AG04450 (cell line): ENCODE results near the gene NAB1. TPM values are rescaled to one million over a fixed set of nuclear protein-coding genes. Genes with fewer than 3 reads are reported as not detected.

Source experiments
- CTCF ChIA-PET: fragments of 300-600, 350-600 bp; formaldehyde crosslinking; extraction: SDS; loops from one replicate; lab custom pipeline; 2022; ENCODE audit warnings: antibody characterized with exemption, inconsistent platforms; lab: Charles Lee
- POLR2A ChIA-PET: fragments of 350-600 bp; formaldehyde crosslinking; extraction: SDS; loops from one replicate; lab custom pipeline; 2021; ENCODE audit warnings: antibody characterized with exemption, inconsistent platforms; lab: Yijun Ruan, JAX
- DNase-seq: peaks from one replicate; pipeline ENCODE4 v3.0.0-alpha.2; 2011; ENCODE audit warnings: low read depth, low spot score
- H3K27ac ChIP-seq: one replicate; pipeline ENCODE4 v1.5.1; 2012; ENCODE audit warnings: low read depth, low read length, control low read depth
- H3K27me3 ChIP-seq: one replicate; pipeline ENCODE4 v1.6.0; 2012; ENCODE audit warnings: low read length; ENCODE audit not compliant: control insufficient read depth, insufficient read depth
- H3K4me3 ChIP-seq: 2 replicates; pipeline ENCODE4 v1.5.1; 2011; ENCODE audit warnings: mild to moderate bottlenecking, low read depth, low read length, control low read depth
- H3K9me3 ChIP-seq: 2 replicates; pipeline ENCODE4 v1.5.1; 2012; ENCODE audit warnings: low read length; ENCODE audit not compliant: control insufficient read depth, insufficient read depth
- CTCF ChIP-seq: IDR thresholded peaks from 2 replicates; pipeline ENCODE4 v1.5.1; 2011; ENCODE audit warnings: low read depth, low read length, control low read depth, inconsistent platforms
- polyA plus RNA-seq: library from polyadenylated mRNA; depleted of rRNA; stranded (reverse); fragments of >200 nt; gene quantifications from 2 replicates; pipeline ENCODE4 v1.2.3, GENCODE V29; 2011

NAB1 gene
- polyA plus RNA-seq, 1 experiment: 30.7 TPM

- POLR2A ChIA-PET: no interaction called here
- Histone ChIP-seq H3K4me3 (no peak overlapping the region), H3K27ac (no peak overlapping the region), H3K9me3 (no peaks in the 10 kb centered on the region), H3K27me3 (no peaks in the 10 kb centered on the region)
- no peak for TF ChIP-seq CTCF
- DNase-seq: no peak
- CTCF ChIA-PET: interaction anchor here (1.2 to 1.4 kb wide), 2 partner anchors 9 to 591 kb away, joined by 3 read pairs; no protein-coding TSS in a partner anchor
Measured at GRCh38 chr2:190679391-190679790, 30.5 kb downstream of the NAB1 start.

- ChIA-PET POLR2A (no interaction called here), CTCF (interaction anchor here (0.6 to 1.4 kb wide), 2 partner anchors 18 to 591 kb away, joined by 3 read pairs; no protein-coding TSS in a partner anchor)
- TF ChIP-seq CTCF: 0 out of 2 replicates have a peak, but pooled peaks have one; percentile 17
- no peak overlapping the region for H3K4me3 ChIP-seq
- no peaks in the 10 kb centered on the region for H3K27me3 ChIP-seq
- DNase-seq: no peak
- no peaks in the 10 kb centered on the region for H3K9me3 ChIP-seq
- H3K27ac ChIP-seq: no peak overlapping the region
Measured at GRCh38 chr2:190679813-190680591, 31.1 kb downstream of the NAB1 start.

GRCh38 chr2:190682168-190682567 is 33.3 kb downstream of the NAB1 start:
- POLR2A ChIA-PET: no interaction called here

GRCh38 chr2:190683802-190684201 is 34.9 kb downstream of the NAB1 start:
- Histone ChIP-seq H3K27ac (no peak overlapping the region), H3K4me3 (no peak overlapping the region), H3K27me3 (no peaks in the 10 kb centered on the region), H3K9me3 (no peaks in the 10 kb centered on the region)
- POLR2A ChIA-PET: no interaction called here
- no peak for TF ChIP-seq CTCF
- CTCF ChIA-PET: no interaction called here
- DNase-seq: peak; percentile 29

More at GRCh38 chr2:190682168-190682567, 33.3 kb downstream of the NAB1 start:
- no peak for TF ChIP-seq CTCF
- CTCF ChIA-PET: no interaction called here
- no peaks in the 10 kb centered on the region for H3K9me3 ChIP-seq
- DNase-seq: no peak
- no peak overlapping the region for H3K4me3 ChIP-seq
- H3K27ac ChIP-seq: no peak overlapping the region
- H3K27me3 ChIP-seq: no peaks in the 10 kb centered on the region

- DNase-seq: no peak
- no peak overlapping the region for H3K4me3 ChIP-seq
- no peak for TF ChIP-seq CTCF
- H3K9me3 ChIP-seq: no peaks in the 10 kb centered on the region
- ChIA-PET POLR2A (no interaction called here), CTCF (no interaction called here)
- no peaks in the 10 kb centered on the region for H3K27me3 ChIP-seq
- no peak overlapping the region for H3K27ac ChIP-seq
Measured at GRCh38 chr2:190684931-190685330, 36.0 kb downstream of the NAB1 start.
